Right cardiac atrium (tissue), 5 donors: ENCODE data around the gene RNFT1. TPM values are rescaled to one million over a fixed set of nuclear protein-coding genes. Genes with fewer than 3 reads are reported as not detected.
"Not testable (repeated sequence)": the region's sequence is repeated elsewhere in the genome, so short reads cannot be mapped to it uniquely, and the experiment has no call there.

Source experiments
- ATAC-seq, 2 donors: fragments of 200-7000 bp; cut with Tn5 transposase; one replicate each; pipeline versions ENCODE4 v1.8.0 to v1.9.1; 2020; ENCODE audit warnings: moderate library complexity in 2 of 2, mild to moderate bottlenecking in 1 of 2
- DNase-seq, 3 donors: peaks; one replicate each; pipeline ENCODE4 v3.0.0-alpha.2; 2020
- H3K27ac ChIP-seq: one replicate; pipeline ENCODE4 v1.5.1; 2013; ENCODE audit warnings: mild to moderate bottlenecking, low read length, control low read depth, moderate library complexity
- H3K27me3 ChIP-seq: one replicate; pipeline ENCODE4 v1.6.1; 2013; ENCODE audit not compliant: control insufficient read depth, insufficient read depth
- H3K4me1 ChIP-seq: one replicate; pipeline ENCODE4 v1.6.1; 2013; ENCODE audit warnings: low read length; ENCODE audit not compliant: control insufficient read depth, insufficient read depth
- H3K4me3 ChIP-seq: one replicate; pipeline ENCODE4 v1.5.1; 2013; ENCODE audit warnings: low read length, control low read depth
- H3K9me3 ChIP-seq: one replicate; pipeline ENCODE4 v1.6.1; 2013; ENCODE audit warnings: low read length; ENCODE audit not compliant: control insufficient read depth
- WGBS: extraction: QIAGEN DNeasy Blood & Tissue Kit; methylation state at CpG from one replicate; pipeline ENCODE4 v1.1.7; 2013; 5-methylcytosine and 5-hydroxymethylcytosine counted together
- intact Hi-C, 4 donors: fragments of 100-400 bp; cut with DNase I; formaldehyde crosslinking; loops; one replicate each; pipeline versions ENCODE4 v1.11.0 to v1.14.0; 2022 to 2023
- polyA plus RNA-seq: library from polyadenylated mRNA; stranded (reverse); fragments of 200-250 nt; gene quantifications from one replicate; pipeline ENCODE4 v1.2.3, GENCODE V29; 2013
- total RNA-seq, 4 donors: library from RNA; stranded (reverse); fragmentation: NEBNext Ultra II Directional; extraction: Animal tissue kit (Norgen Biotek cat#: 25700); gene quantifications; one replicate each; pipeline ENCODE4 v1.2.1, GENCODE V29; 2021
- donor health status: healthy with polysubstance abuse.
- donor health status: DM: no; HTN: yes; CAD: no.
- donor health status: DM: no; HTN: no; CAD: no.
- donor health status: DM: no; HTN: yes; CAD: no; lungs with severe emphysema.
- donor health status: DM: yes; HTN: yes; CAD: no.

RNFT1 gene
- total and polyA plus RNA-seq, 5 donors: 8.1 to 17.9 (median 11.3) TPM

GRCh38 chr17:59971771-59972170 lies 7.2 kb upstream of the RNFT1 start:
- WGBS: 92% methylated on average over 2 of the region's 2 CpGs
- intact Hi-C loops, H3K4me3 ChIP-seq, ATAC-seq, H3K4me1 ChIP-seq, H3K9me3 ChIP-seq, DNase-seq, H3K27ac ChIP-seq, H3K27me3 ChIP-seq: not testable (repeated sequence)

DNA sequence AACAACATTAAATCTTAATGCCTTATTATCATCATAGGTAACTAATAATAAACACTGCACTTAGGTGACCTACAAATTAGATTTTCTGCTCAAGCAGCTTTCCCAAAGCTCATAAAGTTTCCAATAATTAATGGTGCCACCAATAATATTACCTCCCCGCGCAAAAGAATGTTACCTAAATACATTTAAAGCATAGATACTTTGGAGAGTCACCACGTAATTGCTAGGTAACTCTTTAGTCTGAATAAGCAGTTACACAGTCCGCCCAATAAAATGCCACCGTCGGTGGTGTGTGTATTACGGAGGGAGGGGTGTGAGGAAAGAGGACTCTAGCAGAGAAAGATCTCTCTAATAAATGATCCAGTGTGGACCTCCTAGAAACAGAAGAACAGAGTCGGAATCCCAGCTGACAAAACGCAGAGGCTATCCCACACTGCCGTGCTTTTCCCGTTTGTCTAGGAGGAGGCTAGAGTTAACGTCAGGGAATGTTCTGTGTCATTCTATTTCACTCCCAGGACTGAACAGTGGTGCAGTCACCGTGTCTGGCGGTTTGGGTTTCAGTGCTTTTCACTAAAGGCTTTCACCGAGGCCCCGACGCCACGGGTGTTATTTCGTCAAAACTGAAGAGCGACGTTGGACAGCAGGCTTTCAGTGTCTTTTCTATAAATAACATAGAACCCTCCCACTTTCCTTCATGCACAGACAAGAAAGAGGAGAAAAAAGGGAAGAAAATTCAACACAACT lies 630 bp downstream of the RNFT1 start:
- WGBS: 3% methylated on average over 21 of the region's 21 CpGs
- DNase-seq: peak in 2 of 3 donors; percentile 48 to 73
- Histone ChIP-seq H3K27ac (peak overlapping the region; percentile 96), H3K27me3 (no peaks in the 10 kb centered on the region), H3K9me3 (no peaks in the 10 kb centered on the region), H3K4me3 (peak overlapping the region; percentile 71), H3K4me1 (peaks cover 2% of the 10 kb centered on the region)
- peak; percentile 67 to 68 for ATAC-seq
- intact Hi-C loops: no loop called here

- Histone ChIP-seq H3K9me3 (no peaks in the 10 kb centered on the region), H3K27me3 (no peaks in the 10 kb centered on the region), H3K27ac (no peak overlapping the region), H3K4me1 (peaks cover 2% of the 10 kb centered on the region), H3K4me3 (no peak overlapping the region)
- intact Hi-C loops: no loop called here
- DNase-seq (peak in 1 of 3 donors; percentile 16), ATAC-seq (no peak)
- WGBS: 87% methylated on average over 6 of the region's 6 CpGs
Observed at GRCh38 chr17:59962739-59963318, 1.7 kb downstream of the RNFT1 start.

DNA sequence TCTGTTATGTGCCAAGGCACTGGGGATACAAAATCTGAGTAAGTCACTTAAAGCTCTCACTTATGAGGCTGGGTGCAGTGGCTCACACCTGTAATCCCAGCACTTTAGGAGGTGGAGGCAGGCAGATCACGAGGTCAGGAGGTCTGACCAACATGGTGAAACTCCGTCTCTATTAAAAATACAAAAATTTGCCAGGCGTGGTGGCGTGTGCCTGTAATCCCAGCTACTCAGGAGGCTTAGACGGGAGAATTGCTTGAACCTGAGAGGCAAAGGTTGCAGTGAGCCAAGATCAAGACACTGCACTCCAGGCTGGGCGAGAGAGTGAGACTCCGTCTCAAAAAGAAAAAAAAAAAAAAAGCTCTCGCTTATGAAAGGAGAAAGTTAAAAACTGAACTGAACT lies 5.0 kb downstream of the RNFT1 start:
- 98% methylated on average over 8 of the region's 8 CpGs for WGBS
- not testable (repeated sequence) for DNase-seq, H3K27ac ChIP-seq, H3K4me3 ChIP-seq, ATAC-seq, H3K4me1 ChIP-seq, H3K9me3 ChIP-seq, H3K27me3 ChIP-seq
- intact Hi-C loops: loop anchor here in 1 of 4 donors (10.0 kb wide), 1 partner anchor 95 kb away; no protein-coding TSS in a partner anchor

GRCh38 chr17:59954856-59955255 lies 9.7 kb downstream of the RNFT1 start:
- Histone ChIP-seq H3K4me1 (no peaks in the 10 kb centered on the region), H3K27ac (no peak overlapping the region), H3K27me3 (no peaks in the 10 kb centered on the region), H3K4me3 (no peak overlapping the region), H3K9me3 (no peaks in the 10 kb centered on the region)
- ATAC-seq (no peak), DNase-seq (no peak)
- intact Hi-C loops: loop anchor here in 1 of 4 donors (10.0 kb wide), 1 partner anchor 100 kb away; no protein-coding TSS in a partner anchor
- WGBS: 84% methylated on average over 3 of the region's 3 CpGs

DNA sequence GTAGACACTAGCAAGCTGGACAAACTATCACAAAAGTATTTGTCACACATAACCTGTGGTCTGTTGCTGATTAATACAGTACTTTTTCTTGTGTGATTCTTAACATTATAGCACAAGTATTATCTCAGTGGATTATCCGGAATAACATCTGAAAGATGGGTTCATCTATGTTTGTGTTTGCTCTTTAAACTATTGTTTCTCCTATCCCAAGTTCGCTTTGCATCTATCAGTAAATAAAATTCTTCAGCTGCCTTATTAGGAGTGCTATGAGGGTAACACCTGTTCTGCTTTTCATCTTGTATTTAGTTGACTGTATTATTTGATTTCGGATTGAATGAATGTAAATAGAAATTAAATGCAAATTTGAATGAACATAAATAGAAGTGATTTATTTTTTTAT lies 14.5 kb downstream of the RNFT1 start:
- H3K27ac ChIP-seq: no peak overlapping the region
- ATAC-seq: no peak
- H3K27me3 ChIP-seq: no peaks in the 10 kb centered on the region
- WGBS: 93% methylated on average over 3 of the region's 3 CpGs
- H3K9me3 ChIP-seq: no peaks in the 10 kb centered on the region
- DNase-seq: no peak
- no peaks in the 10 kb centered on the region for H3K4me1 ChIP-seq
- intact Hi-C loops: loop anchor here in 1 of 4 donors (10.0 kb wide), 1 partner anchor 105 kb away; no protein-coding TSS in a partner anchor
- no peak overlapping the region for H3K4me3 ChIP-seq

GRCh38 chr17:59947310-59947709 lies 17.2 kb downstream of the RNFT1 start:
- ATAC-seq, H3K4me3 ChIP-seq, H3K27me3 ChIP-seq, H3K9me3 ChIP-seq, DNase-seq, intact Hi-C loops, H3K27ac ChIP-seq, H3K4me1 ChIP-seq: not testable (repeated sequence)
- 82% methylated on average over 4 of the region's 4 CpGs for WGBS

- intact Hi-C loops: not testable (repeated sequence)
Observed at GRCh38 chr17:59946433-59946832, 18.1 kb downstream of the RNFT1 start.

DNA sequence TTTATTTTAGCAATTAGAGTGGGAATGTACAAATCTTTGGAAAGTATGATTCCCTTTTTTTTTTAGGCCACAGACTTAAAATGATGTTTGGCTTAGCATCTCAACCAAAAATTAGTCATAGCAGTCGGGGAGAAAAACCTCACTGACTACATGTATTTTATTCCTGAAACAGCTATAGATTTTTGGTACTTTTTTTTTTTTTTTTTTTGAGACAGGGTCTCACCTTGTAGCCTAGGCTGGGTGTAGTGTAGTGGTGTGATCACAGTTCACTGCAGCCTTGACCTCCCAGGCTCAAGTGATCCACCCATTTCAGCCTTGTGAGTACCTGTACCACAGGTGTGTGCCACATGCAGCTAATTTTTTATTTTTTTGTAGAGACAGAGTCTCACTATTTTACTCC lies 23.4 kb downstream of the RNFT1 start:
- intact Hi-C loops: no loop called here
- Histone ChIP-seq H3K27ac (no peak overlapping the region), H3K4me1 (no peaks in the 10 kb centered on the region), H3K4me3 (no peak overlapping the region), H3K9me3 (no peaks in the 10 kb centered on the region), H3K27me3 (no peaks in the 10 kb centered on the region)
- DNase-seq (no peak), ATAC-seq (no peak)
- 95% methylated on average over 1 of the region's 1 CpG for WGBS

More at GRCh38 chr17:59946433-59946832, 18.1 kb downstream of the RNFT1 start:
- not testable (repeated sequence) for H3K9me3 ChIP-seq, H3K27me3 ChIP-seq, H3K27ac ChIP-seq, H3K4me3 ChIP-seq, H3K4me1 ChIP-seq, DNase-seq, ATAC-seq
- 93% methylated on average over 7 of the region's 7 CpGs for WGBS

GRCh38 chr17:59940697-59941096 lies 23.8 kb downstream of the RNFT1 start:
- H3K27me3 ChIP-seq, DNase-seq, H3K27ac ChIP-seq, ATAC-seq, H3K9me3 ChIP-seq, H3K4me3 ChIP-seq, intact Hi-C loops, H3K4me1 ChIP-seq: not testable (repeated sequence)
- 76% methylated on average over 3 of the region's 3 CpGs for WGBS

GRCh38 chr17:59933317-59933716 lies 31.2 kb downstream of the RNFT1 start:
- H3K27me3 ChIP-seq, ATAC-seq, H3K4me1 ChIP-seq, intact Hi-C loops, H3K4me3 ChIP-seq, H3K9me3 ChIP-seq, DNase-seq, H3K27ac ChIP-seq: not testable (repeated sequence)
- WGBS: 97% methylated on average over 1 of the region's 1 CpG
